ENCODE results near the gene ZFR2. TPM values are rescaled to one million over a fixed set of nuclear protein-coding genes. Genes with fewer than 3 reads are reported as not detected.
A peak's percentile ranks its signal among the peaks of the same experiment; 100 is the strongest.

ZFR2 gene
- total RNA-seq, 4 donors from 2014 or later: 0.69 TPM; not detected in 3

- TF ChIP-seq POLR2AphosphoS5 (IDR thresholded peaks at IDR 0.05): no peak
- no peak for TF ChIP-seq EP300 (IDR thresholded peaks at IDR 0.05)
- intact Hi-C loops (cut with DNase I): no loop called here
- 2% methylated on average over 17 of the region's 46 CpGs for WGBS
- Histone ChIP-seq H3K9me3 (peaks cover 0 to 8% (median 3%) of the 10 kb centered on the region in 4 donors), H3K27me3 (peaks cover 0 to 67% (median 16%) of the 10 kb centered on the region in 4 donors), H3K36me3 (no peaks in the 10 kb centered on the region), H3K4me3 (peak overlapping the region; percentile 21 to 48 (median 33)), H3K27ac (replicated peaks in 1 of 4) (no peak overlapping the region), H3K4me1 (peaks cover 8 to 15% (median 13%) of the 10 kb centered on the region in 4 donors)
- DNase-seq (ENCODE audit: extremely low spot score): no peak
Observed at GRCh38 chr19:3801412-3802096, 67.3 kb downstream of the ZFR2 start.

DNA sequence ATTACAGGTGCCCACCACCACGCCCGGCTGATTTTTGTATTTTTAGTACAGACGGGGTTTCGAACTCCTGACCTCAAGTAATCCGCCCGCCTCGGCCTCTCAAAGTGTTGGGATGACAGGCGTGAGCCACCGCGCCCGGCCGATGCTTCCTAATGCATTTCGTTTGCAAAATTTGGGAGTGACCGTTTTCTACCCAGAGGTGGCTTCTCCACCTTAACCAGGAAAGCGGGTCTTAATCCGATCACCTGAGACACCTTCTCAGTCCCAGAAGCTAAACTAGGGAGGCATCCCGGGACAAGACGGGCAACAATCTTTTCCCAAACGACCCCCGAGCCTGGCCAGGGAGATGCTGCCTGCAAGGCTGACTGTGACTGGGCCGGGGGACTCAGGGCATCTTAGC lies 67.8 kb downstream of the ZFR2 start:
- H3K27ac ChIP-seq (replicated peaks in 1 of 4): no peak overlapping the region
- 36% methylated on average over 21 of the region's 21 CpGs for WGBS
- peaks cover 0 to 67% (median 16%) of the 10 kb centered on the region in 4 donors for H3K27me3 ChIP-seq
- no peak for DNase-seq (ENCODE audit: extremely low spot score)
- H3K4me1 ChIP-seq: peaks cover 8 to 15% (median 13%) of the 10 kb centered on the region in 4 donors
- H3K4me3 ChIP-seq: peak overlapping the region; percentile 21 to 48 (median 33)
- no peaks in the 10 kb centered on the region for H3K36me3 ChIP-seq
- TF ChIP-seq POLR2A (IDR thresholded peaks at IDR 0.05; ENCODE audit: low read depth) (no peak), EP300 (IDR thresholded peaks at IDR 0.05) (no peak), POLR2AphosphoS5 (IDR thresholded peaks at IDR 0.05) (no peak)
- TF ChIP-seq, protein P1, sequence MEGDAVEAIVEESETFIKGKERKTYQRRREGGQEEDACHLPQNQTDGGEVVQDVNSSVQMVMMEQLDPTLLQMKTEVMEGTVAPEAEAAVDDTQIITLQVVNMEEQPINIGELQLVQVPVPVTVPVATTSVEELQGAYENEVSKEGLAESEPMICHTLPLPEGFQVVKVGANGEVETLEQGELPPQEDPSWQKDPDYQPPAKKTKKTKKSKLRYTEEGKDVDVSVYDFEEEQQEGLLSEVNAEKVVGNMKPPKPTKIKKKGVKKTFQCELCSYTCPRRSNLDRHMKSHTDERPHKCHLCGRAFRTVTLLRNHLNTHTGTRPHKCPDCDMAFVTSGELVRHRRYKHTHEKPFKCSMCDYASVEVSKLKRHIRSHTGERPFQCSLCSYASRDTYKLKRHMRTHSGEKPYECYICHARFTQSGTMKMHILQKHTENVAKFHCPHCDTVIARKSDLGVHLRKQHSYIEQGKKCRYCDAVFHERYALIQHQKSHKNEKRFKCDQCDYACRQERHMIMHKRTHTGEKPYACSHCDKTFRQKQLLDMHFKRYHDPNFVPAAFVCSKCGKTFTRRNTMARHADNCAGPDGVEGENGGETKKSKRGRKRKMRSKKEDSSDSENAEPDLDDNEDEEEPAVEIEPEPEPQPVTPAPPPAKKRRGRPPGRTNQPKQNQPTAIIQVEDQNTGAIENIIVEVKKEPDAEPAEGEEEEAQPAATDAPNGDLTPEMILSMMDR (IDR thresholded peaks at IDR 0.05): no peak
- peaks cover 0 to 10% (median 6%) of the 10 kb centered on the region in 4 donors for H3K9me3 ChIP-seq
- intact Hi-C loops (cut with DNase I): no loop called here

- Histone ChIP-seq H3K27me3 (peaks cover 0 to 55% (median 16%) of the 10 kb centered on the region in 4 donors), H3K36me3 (no peaks in the 10 kb centered on the region), H3K27ac (replicated peaks in 1 of 4) (no peak overlapping the region), H3K9me3 (peaks cover 0 to 10% (median 6%) of the 10 kb centered on the region in 4 donors), H3K4me3 (no peak overlapping the region), H3K4me1 (peaks cover 8 to 15% (median 13%) of the 10 kb centered on the region in 4 donors)
- DNase-seq (ENCODE audit: extremely low spot score): no peak
- TF ChIP-seq, protein P1 (IDR thresholded peaks at IDR 0.05): no peak
- TF ChIP-seq POLR2AphosphoS5 (IDR thresholded peaks at IDR 0.05) (no peak), EP300 (IDR thresholded peaks at IDR 0.05) (no peak), POLR2A (IDR thresholded peaks at IDR 0.05; ENCODE audit: low read depth) (no peak)
- intact Hi-C loops (cut with DNase I): no loop called here
- WGBS: 64% methylated on average over 6 of the region's 6 CpGs
Observed at GRCh38 chr19:3798137-3798536, 70.7 kb downstream of the ZFR2 start.

GRCh38 chr19:3796358-3796757 lies 72.5 kb downstream of the ZFR2 start:
- no peak for DNase-seq (ENCODE audit: extremely low spot score)
- 90% methylated on average over 2 of the region's 2 CpGs for WGBS
- H3K27ac ChIP-seq (replicated peaks in 1 of 4): no peak overlapping the region
- H3K27me3 ChIP-seq: peaks cover 0 to 42% (median 12%) of the 10 kb centered on the region in 4 donors
- H3K4me3 ChIP-seq: no peak overlapping the region
- peaks cover 0 to 10% (median 6%) of the 10 kb centered on the region in 4 donors for H3K9me3 ChIP-seq
- peaks cover 1 to 7% (median 6%) of the 10 kb centered on the region in 4 donors for H3K4me1 ChIP-seq
- intact Hi-C loops (cut with DNase I): no loop called here
- no peak for TF ChIP-seq POLR2A (IDR thresholded peaks at IDR 0.05; ENCODE audit: low read depth)
- TF ChIP-seq, protein P1 (IDR thresholded peaks at IDR 0.05): no peak
- TF ChIP-seq EP300 (IDR thresholded peaks at IDR 0.05): no peak
- TF ChIP-seq POLR2AphosphoS5 (IDR thresholded peaks at IDR 0.05): no peak
- H3K36me3 ChIP-seq: no peaks in the 10 kb centered on the region

- TF ChIP-seq POLR2AphosphoS5 (IDR thresholded peaks at IDR 0.05) (no peak), POLR2A (IDR thresholded peaks at IDR 0.05; ENCODE audit: low read depth) (no peak), EP300 (IDR thresholded peaks at IDR 0.05) (no peak)
- TF ChIP-seq, protein P1 (IDR thresholded peaks at IDR 0.05): no peak
- Histone ChIP-seq H3K4me1 (no peaks in the 10 kb centered on the region), H3K4me3 (no peak overlapping the region), H3K9me3 (peaks cover 0 to 10% (median 6%) of the 10 kb centered on the region in 4 donors), H3K27me3 (peaks cover 0 to 24% (median under 1%) of the 10 kb centered on the region in 4 donors), H3K27ac (replicated peaks in 1 of 4) (no peak overlapping the region), H3K36me3 (no peaks in the 10 kb centered on the region)
- intact Hi-C loops (cut with DNase I): no loop called here
- WGBS: 91% methylated on average over 3 of the region's 3 CpGs
- no peak for DNase-seq (ENCODE audit: extremely low spot score)
Observed at GRCh38 chr19:3793799-3794198, 75.0 kb downstream of the ZFR2 start.
